Endothelial cell of umbilical vein (primary cell): Measurements from ENCODE around the gene WDR36.

Experiments
- EZH2 ChIP-seq: IDR thresholded peaks from 2 replicates; pipeline ENCODE4 v1.6.1; 2012; ENCODE audit warnings: borderline replicate concordance, low read depth, mild to moderate bottlenecking, moderate library complexity, low read length, inconsistent platforms; ENCODE audit not compliant: severe bottlenecking
- FOS ChIP-seq: IDR thresholded peaks from 2 replicates; pipeline ENCODE4 v1.6.1; 2011; ENCODE audit warnings: mild to moderate bottlenecking, low read length, moderate library complexity, borderline replicate concordance; ENCODE audit not compliant: insufficient read depth
- JUN ChIP-seq: IDR thresholded peaks from 2 replicates; pipeline ENCODE4 v1.6.1; 2011; ENCODE audit warnings: borderline replicate concordance, low read depth; ENCODE audit not compliant: insufficient read length, insufficient read depth
- POLR2A ChIP-seq: IDR thresholded peaks from 2 replicates; pipeline ENCODE4 v1.6.1; 2012; ENCODE audit warnings: low read depth, mild to moderate bottlenecking, control low read depth, low read length
- POLR2AphosphoS5 ChIP-seq: IDR thresholded peaks from 2 replicates; pipeline ENCODE4 v1.6.1; 2012; ENCODE audit warnings: low read depth, mild to moderate bottlenecking, control low read depth, low read length, moderate library complexity; ENCODE audit not compliant: insufficient read depth
- TF ChIP-seq, protein P1 (sequence below), 2 donors: IDR thresholded peaks; 1 replicate in 1 of 2; 2 replicates in 1 of 2; pipeline ENCODE4 v1.5.1; 2011; ENCODE audit warnings: low read length in 2 of 2, mild to moderate bottlenecking in 2 of 2, moderate library complexity in 2 of 2, control low read depth in 1 of 2, inconsistent platforms in 1 of 2, low read depth in 1 of 2; ENCODE audit not compliant: insufficient read depth in 1 of 2; ENCODE audit errors: extremely low read depth in 1 of 2
- TF ChIP-seq, protein P2 (sequence below): IDR thresholded peaks from 2 replicates; pipeline ENCODE4 v1.6.1; 2011; ENCODE audit not compliant: insufficient read depth, insufficient read length

DNA sequence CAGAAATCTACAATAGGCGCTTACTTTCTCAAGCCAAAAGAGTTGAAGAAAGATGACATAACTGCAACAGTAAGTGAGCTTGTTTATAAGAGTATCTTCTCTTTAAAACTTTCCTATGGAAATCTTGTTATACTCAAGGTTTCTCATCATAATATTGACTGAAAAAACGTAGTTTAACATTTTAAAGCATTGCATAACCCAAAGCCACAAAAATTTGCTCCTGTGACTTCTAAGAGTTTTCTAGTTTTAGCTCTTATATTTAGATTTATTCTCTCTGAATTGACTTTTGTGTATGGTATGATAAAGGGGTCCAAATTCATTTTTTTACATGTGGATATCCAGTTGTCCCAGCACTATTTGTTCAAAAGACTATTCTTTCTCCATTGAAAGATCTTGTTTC, 15.2 kb downstream of the WDR36 start:
- TF ChIP-seq, protein P1, sequence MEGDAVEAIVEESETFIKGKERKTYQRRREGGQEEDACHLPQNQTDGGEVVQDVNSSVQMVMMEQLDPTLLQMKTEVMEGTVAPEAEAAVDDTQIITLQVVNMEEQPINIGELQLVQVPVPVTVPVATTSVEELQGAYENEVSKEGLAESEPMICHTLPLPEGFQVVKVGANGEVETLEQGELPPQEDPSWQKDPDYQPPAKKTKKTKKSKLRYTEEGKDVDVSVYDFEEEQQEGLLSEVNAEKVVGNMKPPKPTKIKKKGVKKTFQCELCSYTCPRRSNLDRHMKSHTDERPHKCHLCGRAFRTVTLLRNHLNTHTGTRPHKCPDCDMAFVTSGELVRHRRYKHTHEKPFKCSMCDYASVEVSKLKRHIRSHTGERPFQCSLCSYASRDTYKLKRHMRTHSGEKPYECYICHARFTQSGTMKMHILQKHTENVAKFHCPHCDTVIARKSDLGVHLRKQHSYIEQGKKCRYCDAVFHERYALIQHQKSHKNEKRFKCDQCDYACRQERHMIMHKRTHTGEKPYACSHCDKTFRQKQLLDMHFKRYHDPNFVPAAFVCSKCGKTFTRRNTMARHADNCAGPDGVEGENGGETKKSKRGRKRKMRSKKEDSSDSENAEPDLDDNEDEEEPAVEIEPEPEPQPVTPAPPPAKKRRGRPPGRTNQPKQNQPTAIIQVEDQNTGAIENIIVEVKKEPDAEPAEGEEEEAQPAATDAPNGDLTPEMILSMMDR (IDR thresholded peaks at IDR 0.05; ENCODE audit: extremely low read depth in 1 of 2, insufficient read depth in 1 of 2, low read depth in 1 of 2, low read length in 2 of 2): no peak
- TF ChIP-seq FOS (no peak), POLR2A (no peak), POLR2AphosphoS5 (no peak), EZH2 (no peak), JUN (no peak)
- TF ChIP-seq, protein P2, sequence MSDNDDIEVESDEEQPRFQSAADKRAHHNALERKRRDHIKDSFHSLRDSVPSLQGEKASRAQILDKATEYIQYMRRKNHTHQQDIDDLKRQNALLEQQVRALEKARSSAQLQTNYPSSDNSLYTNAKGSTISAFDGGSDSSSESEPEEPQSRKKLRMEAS: no peak
